IPS-18a (cell line): Measurements from ENCODE around the gene GRM7.

Experiments
- H3K27ac ChIP-seq: one replicate; pipeline ENCODE4 v1.5.1; 2013; ENCODE audit warnings: low read length
- H3K27me3 ChIP-seq: one replicate; pipeline ENCODE4 v1.6.1; 2013; ENCODE audit warnings: mild to moderate bottlenecking, low read length; ENCODE audit not compliant: control insufficient read depth, insufficient read depth
- H3K36me3 ChIP-seq: one replicate; pipeline ENCODE4 v1.6.1; 2013; ENCODE audit warnings: low read depth, low read length; ENCODE audit not compliant: control insufficient read depth
- H3K4me1 ChIP-seq: one replicate; pipeline ENCODE4 v1.6.1; 2013; ENCODE audit warnings: low read depth, low read length; ENCODE audit not compliant: control insufficient read depth
- H3K4me3 ChIP-seq: one replicate; pipeline ENCODE4 v1.5.1; 2013; ENCODE audit warnings: low read length
- H3K9ac ChIP-seq: one replicate; pipeline ENCODE4 v1.6.1; 2013; ENCODE audit warnings: mild to moderate bottlenecking, low read length, moderate library complexity
- H3K9me3 ChIP-seq: one replicate; pipeline ENCODE4 v1.6.1; 2013; ENCODE audit warnings: low read depth, low read length; ENCODE audit not compliant: control insufficient read depth

GRM7 gene

GRCh38 chr3:7158516-7158915, 297.6 kb downstream of the GRM7 start:
- no peaks in the 10 kb centered on the region for H3K36me3 ChIP-seq
- no peaks in the 10 kb centered on the region for H3K27me3 ChIP-seq
- H3K9ac ChIP-seq: no peak overlapping the region
- H3K27ac ChIP-seq: no peak overlapping the region
- H3K4me1 ChIP-seq: peaks cover 5% of the 10 kb centered on the region
- no peaks in the 10 kb centered on the region for H3K9me3 ChIP-seq
- no peak overlapping the region for H3K4me3 ChIP-seq

- H3K9ac ChIP-seq: no peak overlapping the region
- H3K4me3 ChIP-seq: no peak overlapping the region
- no peak overlapping the region for H3K27ac ChIP-seq
- H3K9me3 ChIP-seq: no peaks in the 10 kb centered on the region
- no peaks in the 10 kb centered on the region for H3K27me3 ChIP-seq
- H3K4me1 ChIP-seq: peaks cover 5% of the 10 kb centered on the region
- H3K36me3 ChIP-seq: no peaks in the 10 kb centered on the region
Measured at GRCh38 chr3:7160689-7161088, 299.8 kb downstream of the GRM7 start.

GRCh38 chr3:7166460-7166859, 305.5 kb downstream of the GRM7 start:
- Histone ChIP-seq H3K27me3 (no peaks in the 10 kb centered on the region), H3K27ac (no peak overlapping the region), H3K4me1 (no peaks in the 10 kb centered on the region), H3K36me3 (no peaks in the 10 kb centered on the region), H3K9me3 (no peaks in the 10 kb centered on the region), H3K9ac (no peak overlapping the region), H3K4me3 (no peak overlapping the region)

GRCh38 chr3:7171493-7171892, 310.6 kb downstream of the GRM7 start:
- H3K4me1 ChIP-seq: no peaks in the 10 kb centered on the region
- H3K27ac ChIP-seq: no peak overlapping the region
- H3K36me3 ChIP-seq: no peaks in the 10 kb centered on the region
- H3K9me3 ChIP-seq: no peaks in the 10 kb centered on the region
- H3K4me3 ChIP-seq: no peak overlapping the region
- H3K27me3 ChIP-seq: no peaks in the 10 kb centered on the region
- no peak overlapping the region for H3K9ac ChIP-seq

GRCh38 chr3:7172996-7173395, 312.1 kb downstream of the GRM7 start:
- Histone ChIP-seq H3K36me3 (no peaks in the 10 kb centered on the region), H3K4me1 (no peaks in the 10 kb centered on the region), H3K9me3 (no peaks in the 10 kb centered on the region), H3K4me3 (no peak overlapping the region), H3K27ac (no peak overlapping the region), H3K27me3 (no peaks in the 10 kb centered on the region), H3K9ac (no peak overlapping the region)

- Histone ChIP-seq H3K4me3 (no peak overlapping the region), H3K9ac (no peak overlapping the region), H3K9me3 (no peaks in the 10 kb centered on the region), H3K27ac (no peak overlapping the region), H3K36me3 (no peaks in the 10 kb centered on the region), H3K4me1 (no peaks in the 10 kb centered on the region), H3K27me3 (no peaks in the 10 kb centered on the region)
Measured at GRCh38 chr3:7188551-7188950, 327.6 kb downstream of the GRM7 start.

- Histone ChIP-seq H3K9ac (no peak overlapping the region), H3K9me3 (no peaks in the 10 kb centered on the region), H3K27me3 (no peaks in the 10 kb centered on the region), H3K27ac (no peak overlapping the region), H3K36me3 (no peaks in the 10 kb centered on the region), H3K4me1 (no peaks in the 10 kb centered on the region), H3K4me3 (no peak overlapping the region)
Measured at GRCh38 chr3:7190095-7190494, 329.2 kb downstream of the GRM7 start.

- Histone ChIP-seq H3K4me1 (no peaks in the 10 kb centered on the region), H3K4me3 (no peak overlapping the region), H3K9ac (no peak overlapping the region), H3K9me3 (no peaks in the 10 kb centered on the region), H3K36me3 (no peaks in the 10 kb centered on the region), H3K27ac (no peak overlapping the region), H3K27me3 (no peaks in the 10 kb centered on the region)
Measured at GRCh38 chr3:7193269-7193668, 332.4 kb downstream of the GRM7 start.

- Histone ChIP-seq H3K4me1 (no peaks in the 10 kb centered on the region), H3K27me3 (no peaks in the 10 kb centered on the region), H3K36me3 (no peaks in the 10 kb centered on the region), H3K9me3 (no peaks in the 10 kb centered on the region), H3K9ac (no peak overlapping the region), H3K27ac (no peak overlapping the region), H3K4me3 (no peak overlapping the region)
Measured at GRCh38 chr3:7194071-7194835, 333.3 kb downstream of the GRM7 start.

GRCh38 chr3:7195934-7196333, 335.0 kb downstream of the GRM7 start:
- no peaks in the 10 kb centered on the region for H3K27me3 ChIP-seq
- H3K27ac ChIP-seq: no peak overlapping the region
- no peak overlapping the region for H3K9ac ChIP-seq
- no peak overlapping the region for H3K4me3 ChIP-seq
- no peaks in the 10 kb centered on the region for H3K4me1 ChIP-seq
- H3K9me3 ChIP-seq: no peaks in the 10 kb centered on the region
- no peaks in the 10 kb centered on the region for H3K36me3 ChIP-seq

GRCh38 chr3:7201784-7202183, 340.9 kb downstream of the GRM7 start:
- H3K9ac ChIP-seq: no peak overlapping the region
- H3K27ac ChIP-seq: no peak overlapping the region
- H3K9me3 ChIP-seq: no peaks in the 10 kb centered on the region
- H3K4me3 ChIP-seq: no peak overlapping the region
- peaks cover 3% of the 10 kb centered on the region for H3K4me1 ChIP-seq
- no peaks in the 10 kb centered on the region for H3K27me3 ChIP-seq
- H3K36me3 ChIP-seq: no peaks in the 10 kb centered on the region
